B cell (primary cell): Measurements from ENCODE around the gene VSIG10L. TPM values are rescaled to one million over a fixed set of nuclear protein-coding genes. Genes with fewer than 3 reads are reported as not detected.

Experiments
- ATAC-seq: fragments of 200-7000 bp; cut with Tn5 transposase; one replicate; pipeline ENCODE4 v1.10.0; 2021; ENCODE audit warnings: low read depth, mild to moderate bottlenecking, moderate number of reproducible peaks, moderate library complexity
- CTCF ChIA-PET: fragments of 350-600 bp; sonication (Branson Sonifier 250); formaldehyde crosslinking; loops from one replicate; lab custom pipeline; 2021; ENCODE audit warnings: antibody characterized with exemption, inconsistent platforms; lab: Charles Lee
- POLR2A ChIA-PET: fragments of 350-600 bp; sonication (Branson Sonifier 250); formaldehyde crosslinking; loops from one replicate; lab custom pipeline; 2021; ENCODE audit warnings: antibody characterized with exemption; lab: Charles Lee
- DNase-seq: peaks from one replicate; pipeline ENCODE4 v3.0.0; 2013
- H2AFZ ChIP-seq: 2 replicates; pipeline ENCODE4 v1.6.1; 2012; ENCODE audit warnings: mild to moderate bottlenecking, low read depth, low read length; ENCODE audit not compliant: insufficient read depth, poor library complexity, severe bottlenecking
- H3K27ac ChIP-seq, 2 donors: 1 replicate in 1 of 2; 2 replicates in 1 of 2; pipeline ENCODE4 v1.5.1; 2012 to 2013; ENCODE audit warnings: low read length in 2 of 2, mild to moderate bottlenecking in 2 of 2, moderate library complexity in 1 of 2
- H3K27me3 ChIP-seq, 4 experiments: fragments of 200-600 bp in 1 of 4; sonication (generic) in 1 of 4; replicated peaks in 1 of 4; 1 replicate in 2 of 4; 2 replicates in 2 of 4; pipeline versions ENCODE4 v1.6.1 to v1.7.0; 2013 to 2016; ENCODE audit warnings: low read length in 3 of 4, mild to moderate bottlenecking in 2 of 4, mixed read lengths in 1 of 4, moderate library complexity in 1 of 4; ENCODE audit not compliant: insufficient read depth in 4 of 4, control insufficient read depth in 3 of 4; ENCODE audit errors: control extremely low read depth in 1 of 4
- H3K36me3 ChIP-seq, 2 experiments: replicated peaks in 1 of 2; 1 replicate in 1 of 2; 2 replicates in 1 of 2; pipeline versions ENCODE4 v1.6.1 to v1.7.1; 2013; ENCODE audit warnings: low read length in 1 of 2; ENCODE audit not compliant: insufficient read depth in 2 of 2, control insufficient read depth in 1 of 2; ENCODE audit errors: control extremely low read depth in 1 of 2, extremely low read depth in 1 of 2
- H3K4me1 ChIP-seq, 2 donors: fragments of 200-600 bp in 1 of 2; sonication (generic) in 1 of 2; 1 replicate in 1 of 2; 2 replicates in 1 of 2; pipeline versions ENCODE4 v1.5.1 to v1.6.1; 2013 to 2017; ENCODE audit warnings: low read length in 2 of 2; ENCODE audit not compliant: control insufficient read depth in 2 of 2, insufficient read depth in 2 of 2
- H3K4me2 ChIP-seq: replicated peaks from 2 replicates; pipeline ENCODE3; 2012; ENCODE audit warnings: mild to moderate bottlenecking, low read depth, low read length; ENCODE audit not compliant: poor library complexity, severe bottlenecking
- H3K4me3 ChIP-seq, 5 experiments: fragments of 200-600 bp in 1 of 5; sonication (generic) in 1 of 5; 1 replicate in 3 of 5; 2 replicates in 2 of 5; pipeline versions ENCODE4 v1.5.1 to v1.7.0; 2011 to 2016; ENCODE audit warnings: low read length in 4 of 5, mild to moderate bottlenecking in 4 of 5, low read depth in 2 of 5, control low read depth in 1 of 5, moderate library complexity in 1 of 5; ENCODE audit not compliant: insufficient read depth in 1 of 5; ENCODE audit errors: control extremely low read depth in 1 of 5, extremely low read depth in 1 of 5
- H3K79me2 ChIP-seq: fragments of 200-600 bp; sonication (generic); one replicate; pipeline ENCODE4 v1.6.0; 2016; ENCODE audit warnings: low read length; ENCODE audit not compliant: control insufficient read depth, insufficient read depth
- H3K9ac ChIP-seq: fragments of 200-600 bp; sonication (generic); 2 replicates; pipeline ENCODE4 v1.6.1; 2017; ENCODE audit warnings: mild to moderate bottlenecking, low read length, moderate library complexity
- H3K9me3 ChIP-seq, 3 donors: one replicate each; pipeline versions ENCODE4 v1.6.1 to v1.7.1; 2013; ENCODE audit warnings: low read length in 2 of 3; ENCODE audit not compliant: control insufficient read depth in 2 of 3, insufficient read depth in 1 of 3; ENCODE audit errors: control extremely low read depth in 1 of 3
- H4K20me1 ChIP-seq: 2 replicates; pipeline ENCODE4 v1.6.0; 2012; ENCODE audit warnings: mild to moderate bottlenecking, low read length; ENCODE audit not compliant: insufficient read depth, control insufficient read depth, poor library complexity, severe bottlenecking
- H3K27ac Mint-ChIP-seq: one replicate; pipeline ENCODE4 v1.8.0; 2021; ENCODE audit warnings: mixed read lengths
- H3K27me3 Mint-ChIP-seq: one replicate; pipeline ENCODE4 v1.8.0; 2021; ENCODE audit warnings: mixed read lengths
- H3K4me1 Mint-ChIP-seq: one replicate; pipeline ENCODE4 v1.8.0; 2021; ENCODE audit warnings: mixed read lengths
- H3K4me3 Mint-ChIP-seq: one replicate; pipeline ENCODE4 v1.8.0; 2021; ENCODE audit warnings: mixed read lengths
- H3K9me3 Mint-ChIP-seq: one replicate; pipeline ENCODE4 v1.8.0; 2022; ENCODE audit warnings: mixed read lengths; ENCODE audit not compliant: insufficient read depth
- CTCF ChIP-seq: fragments of 200-600 bp; IDR thresholded peaks from one replicate; pipeline ENCODE4 v1.8.0; 2022; ENCODE audit warnings: antibody characterized with exemption, mild to moderate bottlenecking
- EZH2 ChIP-seq: IDR thresholded peaks from 2 replicates; pipeline ENCODE4 v1.6.1; 2012; ENCODE audit warnings: borderline replicate concordance, low read depth, mild to moderate bottlenecking, moderate library complexity, low read length; ENCODE audit not compliant: insufficient read depth, poor library complexity, severe bottlenecking
- WGBS: methylation state at CpG from one replicate; pipeline ENCODE4 v1.1.5; 2013; ENCODE audit warnings: missing lambda C conversion rate; ENCODE audit not compliant: insufficient coverage; 5-methylcytosine and 5-hydroxymethylcytosine counted together
- intact Hi-C: fragments of 100-400 bp; cut with micrococcal nuclease; formaldehyde crosslinking; loops from one replicate; pipeline ENCODE4 v1.10.0; 2022
- polyA plus RNA-seq: library from polyadenylated mRNA; depleted of rRNA; stranded (reverse); fragments of >200 nt; gene quantifications from 2 replicates; pipeline ENCODE4 v1.2.3, GENCODE V29; 2012
- total RNA-seq, 2 donors: library from RNA; stranded (reverse); fragments of 120-200 nt in 1 of 2; gene quantifications; 1 replicate in 1 of 2; 2 replicates in 1 of 2; pipeline versions ENCODE4 v1.2.3 to v1.2.4, GENCODE V29; 2013 to 2022

Gene VSIG10L
- total and polyA plus RNA-seq, 2 donors (not counting 1 experiment from before 2014, with no cell fraction given) = 1.3 to 1.7 TPM

DNA sequence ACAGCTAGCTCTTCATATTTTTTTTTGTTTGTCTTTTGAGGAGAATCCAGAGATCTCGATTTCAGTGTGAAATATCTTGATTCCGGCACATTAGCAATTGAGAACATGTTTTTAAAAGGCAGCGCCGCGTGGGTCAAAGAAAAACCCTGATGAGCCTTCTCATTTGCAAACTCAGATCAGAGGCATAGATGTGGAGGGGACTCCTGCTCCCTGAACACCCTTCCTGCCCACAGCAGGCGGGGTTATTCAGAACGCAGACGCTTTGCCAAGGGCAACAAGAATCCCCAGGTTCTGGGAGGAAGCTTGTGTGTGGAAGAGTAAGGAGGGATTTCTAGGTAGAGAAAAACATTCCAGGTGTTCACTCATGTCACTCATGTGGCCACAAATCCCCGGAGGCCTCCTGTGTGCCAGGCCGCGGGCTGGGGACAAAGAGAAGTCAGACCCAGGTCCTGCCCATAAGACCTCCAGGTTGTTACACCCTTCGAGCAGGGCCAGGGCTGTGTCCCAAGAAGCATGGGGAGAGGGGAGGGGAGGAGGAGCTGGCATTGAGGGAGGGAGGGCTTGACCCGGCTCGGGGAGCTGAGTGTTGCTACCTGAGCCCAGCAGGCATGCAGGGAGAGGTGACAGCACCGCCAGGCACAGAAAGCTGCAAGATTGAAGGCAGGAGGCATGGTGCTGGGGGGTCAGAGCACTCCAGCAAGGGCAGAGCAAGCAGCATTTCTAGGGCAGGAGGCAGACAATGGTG is 46.4 kb downstream of the VSIG10L start:
- TF ChIP-seq CTCF = no peak
- TF ChIP-seq EZH2 = no peak
- Histone ChIP-seq H2AFZ (no peak overlapping the region), H3K9ac (no peak overlapping the region), H3K4me1 (no peaks in the 10 kb centered on the region), H3K4me2 (no peak overlapping the region), H3K79me2 (no peaks in the 10 kb centered on the region), H3K27me3 (peaks cover 0 to 7% (median 0%) of the 10 kb centered on the region in 4 experiments), H3K9me3 (no peaks in the 10 kb centered on the region), H3K36me3 (no peaks in the 10 kb centered on the region), H3K27ac (no peak overlapping the region), H4K20me1 (no peaks in the 10 kb centered on the region), H3K4me3 (no peak overlapping the region)
- 77% methylated on average over 13 of the region's 15 CpGs for WGBS
- ChIA-PET CTCF (interaction anchor here (1.3 kb wide), 1 partner anchor 365 kb away, joined by 4 read pairs; no protein-coding TSS in a partner anchor), POLR2A (no interaction called here)
- Mint-ChIP-seq H3K4me3 (no peak overlapping the region), H3K27ac (no peak overlapping the region), H3K4me1 (no peaks in the 10 kb centered on the region), H3K9me3 (no peaks in the 10 kb centered on the region), H3K27me3 (peaks cover 20% of the 10 kb centered on the region)
- intact Hi-C loops = no loop called here
- no peak for DNase-seq
- ATAC-seq = no peak

DNA sequence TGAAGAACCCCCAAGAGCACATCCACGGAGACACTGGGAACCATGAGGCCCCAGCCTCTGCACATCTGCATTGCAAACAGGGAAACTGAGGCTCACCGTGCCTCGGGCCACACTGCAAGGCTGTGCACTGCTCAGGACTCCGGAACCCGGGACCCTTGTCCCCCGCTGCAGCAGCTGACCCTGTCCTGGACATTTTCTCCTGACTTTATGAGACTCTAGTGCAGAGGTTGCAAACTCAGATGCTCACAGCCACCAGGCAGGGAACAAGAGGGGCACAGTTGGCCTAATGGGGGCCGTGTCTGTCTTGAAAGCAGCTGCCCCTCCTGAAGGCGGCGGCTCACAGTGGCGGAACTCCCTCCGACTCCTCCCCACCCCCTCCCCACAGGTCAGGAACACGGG is 47.0 kb downstream of the VSIG10L start:
- peaks cover 0 to 7% (median 0%) of the 10 kb centered on the region in 4 experiments for H3K27me3 ChIP-seq
- Mint-ChIP-seq H3K9me3 (no peaks in the 10 kb centered on the region), H3K4me3 (no peak overlapping the region), H3K4me1 (no peaks in the 10 kb centered on the region), H3K27ac (no peak overlapping the region), H3K27me3 (peaks cover 23% of the 10 kb centered on the region)
- POLR2A ChIA-PET = no interaction called here
- DNase-seq (no peak), ATAC-seq (no peak)
- no peak overlapping the region for H3K4me2 ChIP-seq
- H4K20me1 ChIP-seq = no peaks in the 10 kb centered on the region
- no peaks in the 10 kb centered on the region for H3K4me1 ChIP-seq
- H3K9ac ChIP-seq = no peak overlapping the region
- no peak for TF ChIP-seq EZH2
- no peak for TF ChIP-seq CTCF
- no peak overlapping the region for H3K4me3 ChIP-seq
- H3K27ac ChIP-seq = no peak overlapping the region
- no peaks in the 10 kb centered on the region for H3K79me2 ChIP-seq
- 75% methylated on average over 8 of the region's 12 CpGs for whole genome bisulfite sequencing
- CTCF ChIA-PET = no interaction called here
- H3K36me3 ChIP-seq = no peaks in the 10 kb centered on the region
- no peaks in the 10 kb centered on the region for H3K9me3 ChIP-seq
- intact Hi-C loops = no loop called here
- no peak overlapping the region for H2AFZ ChIP-seq
